Right atrium auricular region (tissue), 2 donors: Measurements from ENCODE around the gene CHKA. TPM values are rescaled to one million over a fixed set of nuclear protein-coding genes. Genes with fewer than 3 reads are reported as not detected.

Source experiments
- DNase-seq: peaks from one replicate; pipeline ENCODE4 v3.0.0-alpha.2; 2019; ENCODE audit warnings: low spot score
- H3K27ac ChIP-seq, 2 donors: fragments of 200-600 bp; sonication (generic); 1 replicate in 1 of 2; 2 replicates in 1 of 2; pipeline ENCODE4 v1.5.1; 2016 to 2019
- H3K27me3 ChIP-seq, 2 donors: fragments of 200-600 bp; sonication (generic); one replicate each; pipeline versions ENCODE4 v1.5.1 to v1.6.0; 2017 to 2019
- H3K36me3 ChIP-seq: fragments of 200-600 bp; sonication (generic); one replicate; pipeline ENCODE4 v1.5.1; 2016
- H3K4me1 ChIP-seq, 2 donors: fragments of 200-600 bp; sonication (generic); one replicate each; pipeline versions ENCODE4 v1.5.1 to v1.6.0; 2017 to 2019
- H3K4me3 ChIP-seq, 2 donors: fragments of 200-600 bp; sonication (generic); 1 replicate in 1 of 2; 2 replicates in 1 of 2; pipeline ENCODE4 v1.5.1; 2017 to 2019; ENCODE audit warnings: mild to moderate bottlenecking in 1 of 2, moderate library complexity in 1 of 2
- H3K9me3 ChIP-seq, 2 donors: fragments of 200-600 bp; sonication (generic); one replicate each; pipeline ENCODE4 v1.5.1; 2019
- total RNA-seq, 2 donors: library from RNA; depleted of rRNA; stranded (reverse); fragments of >200 nt; gene quantifications; one replicate each; pipeline ENCODE4 v1.1.0, GENCODE V29; 2016
- TF ChIP-seq, protein P1 (sequence below), 2 donors: fragments of 200-600 bp; sonication (generic); IDR thresholded peaks; one replicate each; pipeline ENCODE4 v1.5.1; 2019; ENCODE audit warnings: antibody characterized with exemption in 2 of 2

CHKA gene
- total RNA-seq, 2 donors from 2014 or later, result 6.1 to 10.3 TPM

- peaks cover 0 to 7% of the 10 kb centered on the region in 2 donors for H3K4me1 ChIP-seq
These were observed 44.7 kb downstream of the CHKA start for GRCh38 chr11:68076371-68077042.

GRCh38 chr11:68074584-68075352, 46.4 kb downstream of the CHKA start:
- H3K9me3 ChIP-seq, result no peaks in the 10 kb centered on the region
- no peak for DNase-seq
- H3K4me3 ChIP-seq, result no peak overlapping the region
- H3K36me3 ChIP-seq, result peaks cover 37% of the 10 kb centered on the region
- no peak overlapping the region for H3K27ac ChIP-seq
- TF ChIP-seq, protein P1, sequence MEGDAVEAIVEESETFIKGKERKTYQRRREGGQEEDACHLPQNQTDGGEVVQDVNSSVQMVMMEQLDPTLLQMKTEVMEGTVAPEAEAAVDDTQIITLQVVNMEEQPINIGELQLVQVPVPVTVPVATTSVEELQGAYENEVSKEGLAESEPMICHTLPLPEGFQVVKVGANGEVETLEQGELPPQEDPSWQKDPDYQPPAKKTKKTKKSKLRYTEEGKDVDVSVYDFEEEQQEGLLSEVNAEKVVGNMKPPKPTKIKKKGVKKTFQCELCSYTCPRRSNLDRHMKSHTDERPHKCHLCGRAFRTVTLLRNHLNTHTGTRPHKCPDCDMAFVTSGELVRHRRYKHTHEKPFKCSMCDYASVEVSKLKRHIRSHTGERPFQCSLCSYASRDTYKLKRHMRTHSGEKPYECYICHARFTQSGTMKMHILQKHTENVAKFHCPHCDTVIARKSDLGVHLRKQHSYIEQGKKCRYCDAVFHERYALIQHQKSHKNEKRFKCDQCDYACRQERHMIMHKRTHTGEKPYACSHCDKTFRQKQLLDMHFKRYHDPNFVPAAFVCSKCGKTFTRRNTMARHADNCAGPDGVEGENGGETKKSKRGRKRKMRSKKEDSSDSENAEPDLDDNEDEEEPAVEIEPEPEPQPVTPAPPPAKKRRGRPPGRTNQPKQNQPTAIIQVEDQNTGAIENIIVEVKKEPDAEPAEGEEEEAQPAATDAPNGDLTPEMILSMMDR (IDR thresholded peaks at IDR 0.05), result no peak
- no peaks in the 10 kb centered on the region for H3K27me3 ChIP-seq
- peaks cover 0 to 7% of the 10 kb centered on the region in 2 donors for H3K4me1 ChIP-seq

More at GRCh38 chr11:68076371-68077042, 44.7 kb downstream of the CHKA start:
- TF ChIP-seq, protein P1 (IDR thresholded peaks at IDR 0.05), result no peak
- no peaks in the 10 kb centered on the region for H3K27me3 ChIP-seq
- no peak overlapping the region for H3K4me3 ChIP-seq
- no peaks in the 10 kb centered on the region for H3K9me3 ChIP-seq
- peaks cover 29% of the 10 kb centered on the region for H3K36me3 ChIP-seq
- no peak for DNase-seq
- H3K27ac ChIP-seq, result no peak overlapping the region

GRCh38 chr11:68071281-68072048, 49.7 kb downstream of the CHKA start:
- Histone ChIP-seq H3K4me1 (no peaks in the 10 kb centered on the region), H3K36me3 (peaks cover 47% of the 10 kb centered on the region), H3K4me3 (no peak overlapping the region), H3K27me3 (no peaks in the 10 kb centered on the region), H3K9me3 (no peaks in the 10 kb centered on the region), H3K27ac (no peak overlapping the region)
- TF ChIP-seq, protein P1 (IDR thresholded peaks at IDR 0.05), result no peak
- no peak for DNase-seq

GRCh38 chr11:68067991-68068390, 53.2 kb downstream of the CHKA start:
- Histone ChIP-seq H3K4me1 (no peaks in the 10 kb centered on the region), H3K36me3 (peaks cover 68% of the 10 kb centered on the region), H3K27me3 (no peaks in the 10 kb centered on the region), H3K4me3 (no peak overlapping the region), H3K9me3 (no peaks in the 10 kb centered on the region), H3K27ac (no peak overlapping the region)
- TF ChIP-seq, protein P1 (IDR thresholded peaks at IDR 0.05), result no peak
- DNase-seq, result no peak

DNA sequence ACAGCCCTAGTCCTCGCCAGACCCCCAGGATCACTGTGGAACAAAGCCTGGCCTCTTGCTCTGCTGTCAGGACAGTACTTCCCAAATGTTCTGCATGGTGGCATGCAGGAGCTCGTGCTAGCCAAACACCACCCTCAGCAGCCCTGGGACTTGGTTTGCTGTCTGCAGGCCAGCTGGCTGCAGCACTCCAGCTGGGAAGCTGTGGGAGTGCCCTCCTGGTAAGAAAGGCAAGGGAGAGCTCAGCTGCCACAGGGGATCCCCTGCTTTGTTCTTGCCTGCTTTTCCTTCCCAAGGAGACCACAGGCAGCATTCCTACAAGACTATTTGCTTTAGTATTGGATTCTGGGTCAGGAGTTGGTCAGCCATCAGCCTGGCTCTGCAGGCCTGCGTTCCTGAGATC, 54.4 kb downstream of the CHKA start:
- H3K27me3 ChIP-seq, result no peaks in the 10 kb centered on the region
- no peak overlapping the region for H3K4me3 ChIP-seq
- no peak for DNase-seq
- no peak overlapping the region for H3K27ac ChIP-seq
- H3K9me3 ChIP-seq, result no peaks in the 10 kb centered on the region
- H3K4me1 ChIP-seq, result no peaks in the 10 kb centered on the region
- peaks cover 68% of the 10 kb centered on the region for H3K36me3 ChIP-seq
- TF ChIP-seq, protein P1 (IDR thresholded peaks at IDR 0.05), result no peak
